HG03469 (cell line): Measurements from ENCODE around the gene SECISBP2.

ENCODE experiments used
- ATAC-seq: cut with Tn5 transposase; IDR thresholded peaks from one replicate; pipeline ENCODE4 v1.9.1; 2021; ENCODE audit warnings: mild to moderate bottlenecking, moderate library complexity, moderate number of reproducible peaks; ENCODE audit not compliant: unreplicated experiment

SECISBP2 gene

DNA sequence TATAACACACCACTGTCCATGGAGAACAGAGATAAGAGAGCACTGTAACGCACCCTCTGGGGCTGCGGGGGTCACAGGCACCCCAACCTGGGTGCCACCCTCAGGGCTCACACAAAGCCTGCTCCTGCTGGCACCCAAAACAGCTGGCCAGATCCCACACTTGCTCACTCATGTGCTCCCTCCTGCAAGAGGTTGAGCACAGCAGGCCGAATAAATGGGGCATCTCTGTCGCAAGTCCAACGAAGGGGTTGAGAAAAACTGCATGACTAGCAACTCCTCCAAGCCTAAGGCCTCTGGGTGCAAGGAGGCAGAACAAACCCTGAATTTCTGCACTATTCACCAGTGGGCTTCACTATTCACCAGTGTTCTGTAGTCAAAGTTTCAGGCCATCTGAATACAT, 80.3 kb downstream of the SECISBP2 start:
- ATAC-seq = no peak

- ATAC-seq = peak; percentile 42
These were observed 82.3 kb downstream of the SECISBP2 start for GRCh38 chr9:89400403-89401116.

GRCh38 chr9:89402695-89403427, 84.6 kb downstream of the SECISBP2 start:
- ATAC-seq = no peak

GRCh38 chr9:89404074-89404473, 85.8 kb downstream of the SECISBP2 start:
- ATAC-seq = no peak

DNA sequence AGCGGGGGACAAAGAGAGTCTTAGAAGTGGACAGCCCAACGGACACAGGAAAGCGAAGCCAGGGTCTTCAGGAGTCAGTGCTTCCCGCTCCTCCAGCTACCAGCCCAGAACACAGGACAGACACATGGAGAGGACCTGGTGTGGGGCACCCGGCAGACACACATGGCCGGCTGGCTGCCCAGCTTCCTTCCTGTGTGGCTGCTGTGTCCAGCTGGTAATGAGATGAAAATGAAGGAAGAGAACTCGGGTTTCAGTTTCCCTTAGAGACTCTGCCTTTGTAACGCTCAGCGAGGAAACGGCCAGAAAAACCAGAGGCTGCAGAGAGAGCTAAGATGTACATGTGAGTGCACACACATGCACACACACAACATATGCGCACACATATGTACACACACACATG, 87.5 kb downstream of the SECISBP2 start:
- peak; percentile 32 for ATAC-seq

GRCh38 chr9:89407070-89407469, 88.8 kb downstream of the SECISBP2 start:
- ATAC-seq = no peak

DNA sequence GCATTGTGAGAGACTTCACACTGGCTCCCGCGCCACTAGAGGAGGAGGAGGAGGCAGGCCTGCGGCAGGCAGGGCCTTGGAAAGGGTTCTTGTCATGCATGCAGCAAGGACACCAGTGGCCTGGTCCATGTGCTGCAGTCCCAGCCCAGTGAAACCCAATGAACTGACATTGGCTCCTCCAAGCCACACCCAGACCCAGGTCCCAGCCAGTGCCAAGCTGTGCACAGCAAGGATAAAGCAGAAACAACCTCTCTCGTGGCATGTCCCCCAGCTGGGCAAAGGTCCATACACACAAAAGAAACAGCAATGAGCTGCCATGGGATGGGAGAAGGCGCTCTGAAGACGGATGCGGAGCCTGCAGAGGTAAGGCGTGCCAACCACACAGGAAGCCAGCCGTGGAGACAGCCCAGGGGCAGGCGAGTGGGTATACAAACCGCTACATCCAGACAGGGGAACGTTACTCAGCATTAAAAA, 90.4 kb downstream of the SECISBP2 start:
- ATAC-seq = no peak
